ENCODE measurements around the gene ZNF423. TPM values are rescaled to one million over a fixed set of nuclear protein-coding genes. Genes with fewer than 3 reads are reported as not detected.

The ZNF423 gene
- total RNA-seq, 2 experiments from 2014 or later = not detected

DNA sequence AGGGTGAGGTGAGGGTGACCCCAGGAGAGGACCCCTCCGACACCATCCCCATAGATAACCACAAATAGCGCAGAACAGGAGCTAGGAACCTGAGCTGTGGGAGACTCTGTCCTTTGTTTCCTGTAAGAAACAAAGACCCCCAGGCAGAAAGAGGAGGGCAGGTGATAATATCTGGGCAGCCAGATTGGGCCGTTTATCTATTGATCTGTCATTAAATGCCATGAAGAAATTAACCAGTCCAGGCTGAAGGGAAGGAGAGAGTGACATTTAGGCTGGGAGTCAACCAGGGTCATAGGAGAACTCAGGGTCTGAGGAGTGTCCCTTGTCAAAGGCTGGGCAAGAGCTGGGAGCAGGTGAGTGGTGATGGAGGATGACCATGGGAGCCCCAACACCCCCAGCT, 324.5 kb downstream of the ZNF423 start:
- H3K27ac Mint-ChIP-seq = no peak overlapping the region
- no peaks in the 10 kb centered on the region for H3K36me3 Mint-ChIP-seq (ENCODE audit: low read depth)
- H3K4me1 Mint-ChIP-seq = peaks cover 3% of the 10 kb centered on the region
- no peak overlapping the region for H3K4me3 Mint-ChIP-seq
- H3K27me3 Mint-ChIP-seq = peaks cover 4% of the 10 kb centered on the region
- POLR2A ChIA-PET = no interaction called here
- CTCF ChIA-PET = no interaction called here
- DNase-seq = no peak
- no peaks in the 10 kb centered on the region for H3K9me3 Mint-ChIP-seq

DNA sequence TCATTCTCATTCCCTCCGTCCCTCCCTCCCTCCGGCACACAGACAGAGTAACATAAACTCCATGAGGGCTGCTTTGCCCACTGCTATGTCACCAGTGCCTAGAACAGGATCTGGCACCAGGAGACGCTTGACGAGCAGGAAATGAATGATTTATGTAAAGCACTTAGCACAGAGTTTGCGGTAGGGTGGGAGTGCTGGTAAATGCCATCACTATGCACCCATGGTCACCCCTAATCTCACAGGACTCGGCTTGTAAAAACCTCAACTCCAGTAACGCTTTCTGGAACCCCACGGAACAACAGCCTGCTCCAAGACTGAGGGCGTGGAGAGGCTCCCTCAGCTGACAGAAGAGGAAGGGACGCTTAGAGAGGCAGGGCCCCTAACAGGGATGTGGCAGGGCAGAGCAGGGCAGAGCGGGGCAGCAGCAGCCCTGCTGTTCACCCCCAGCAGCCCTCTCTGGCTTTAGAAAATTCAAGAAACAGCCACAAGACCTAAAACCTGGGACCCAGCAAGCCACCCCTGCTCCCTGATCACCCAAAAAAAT, 325.4 kb downstream of the ZNF423 start:
- ChIA-PET POLR2A (no interaction called here), CTCF (no interaction called here)
- no peak overlapping the region for H3K4me3 Mint-ChIP-seq
- DNase-seq = no peak
- no peaks in the 10 kb centered on the region for H3K36me3 Mint-ChIP-seq (ENCODE audit: low read depth)
- no peaks in the 10 kb centered on the region for H3K9me3 Mint-ChIP-seq
- peaks cover 4% of the 10 kb centered on the region for H3K27me3 Mint-ChIP-seq
- no peak overlapping the region for H3K27ac Mint-ChIP-seq
- peaks cover 3% of the 10 kb centered on the region for H3K4me1 Mint-ChIP-seq

DNA sequence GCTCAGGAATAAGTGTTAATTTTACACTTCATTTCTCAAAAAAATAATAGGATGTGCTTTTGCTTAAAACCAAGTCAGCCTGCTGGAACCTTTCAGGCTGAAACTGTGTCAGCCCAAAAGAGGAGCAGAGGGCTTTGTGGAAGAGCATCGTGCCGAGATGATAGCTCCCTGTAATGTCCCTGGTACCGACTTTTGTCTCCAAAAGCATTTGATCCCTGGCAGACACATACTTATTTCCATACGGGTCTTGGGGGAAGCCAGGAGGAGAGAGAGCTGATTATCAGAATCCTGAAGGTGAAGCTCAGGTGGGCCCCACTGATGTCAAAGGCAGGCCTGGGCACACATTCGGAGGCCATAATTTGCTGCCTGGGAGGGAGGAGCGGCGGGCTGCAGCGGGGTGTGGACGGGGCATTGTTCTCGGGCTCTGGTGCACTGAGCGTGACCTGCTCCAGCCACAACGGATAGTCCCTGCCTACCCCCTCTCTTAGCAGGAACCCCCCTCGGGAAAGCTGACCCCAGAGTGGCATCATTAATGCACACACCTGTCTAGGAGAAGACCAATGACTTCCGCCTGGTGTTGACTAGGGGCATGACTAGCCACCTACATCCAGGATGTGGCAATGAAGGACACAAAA, 326.4 kb downstream of the ZNF423 start:
- Mint-ChIP-seq H3K4me1 (peaks cover 3% of the 10 kb centered on the region), H3K27me3 (peaks cover 4% of the 10 kb centered on the region), H3K36me3 (ENCODE audit: low read depth) (no peaks in the 10 kb centered on the region), H3K9me3 (no peaks in the 10 kb centered on the region), H3K27ac (no peak overlapping the region), H3K4me3 (no peak overlapping the region)
- no peak for DNase-seq
- POLR2A ChIA-PET = no interaction called here
- CTCF ChIA-PET = no interaction called here

DNA sequence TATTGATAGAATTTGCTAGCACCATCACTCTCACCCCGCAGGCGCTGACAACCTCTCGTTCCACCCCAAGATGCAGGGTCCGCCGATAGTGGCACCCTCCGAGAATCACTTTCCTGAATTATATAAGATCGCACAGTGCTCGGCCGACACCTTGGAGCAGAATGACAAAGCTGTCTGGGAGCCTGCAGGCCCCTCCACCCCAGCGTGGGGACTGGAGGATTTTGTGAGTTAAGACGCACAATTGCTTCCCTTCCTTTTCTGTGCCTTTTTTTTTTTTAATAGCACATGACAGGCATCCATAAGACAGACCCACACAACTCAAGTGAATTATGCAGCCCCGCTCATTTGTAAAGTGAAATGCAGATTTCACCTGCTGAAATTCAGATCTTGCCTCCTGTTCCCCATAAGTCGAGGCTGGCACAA, 327.0 kb downstream of the ZNF423 start:
- Mint-ChIP-seq H3K4me3 (no peak overlapping the region), H3K27ac (no peak overlapping the region), H3K4me1 (peaks cover 3% of the 10 kb centered on the region), H3K9me3 (no peaks in the 10 kb centered on the region), H3K27me3 (peaks cover 4% of the 10 kb centered on the region), H3K36me3 (ENCODE audit: low read depth) (no peaks in the 10 kb centered on the region)
- POLR2A ChIA-PET = no interaction called here
- no peak for DNase-seq
- CTCF ChIA-PET = no interaction called here

DNA sequence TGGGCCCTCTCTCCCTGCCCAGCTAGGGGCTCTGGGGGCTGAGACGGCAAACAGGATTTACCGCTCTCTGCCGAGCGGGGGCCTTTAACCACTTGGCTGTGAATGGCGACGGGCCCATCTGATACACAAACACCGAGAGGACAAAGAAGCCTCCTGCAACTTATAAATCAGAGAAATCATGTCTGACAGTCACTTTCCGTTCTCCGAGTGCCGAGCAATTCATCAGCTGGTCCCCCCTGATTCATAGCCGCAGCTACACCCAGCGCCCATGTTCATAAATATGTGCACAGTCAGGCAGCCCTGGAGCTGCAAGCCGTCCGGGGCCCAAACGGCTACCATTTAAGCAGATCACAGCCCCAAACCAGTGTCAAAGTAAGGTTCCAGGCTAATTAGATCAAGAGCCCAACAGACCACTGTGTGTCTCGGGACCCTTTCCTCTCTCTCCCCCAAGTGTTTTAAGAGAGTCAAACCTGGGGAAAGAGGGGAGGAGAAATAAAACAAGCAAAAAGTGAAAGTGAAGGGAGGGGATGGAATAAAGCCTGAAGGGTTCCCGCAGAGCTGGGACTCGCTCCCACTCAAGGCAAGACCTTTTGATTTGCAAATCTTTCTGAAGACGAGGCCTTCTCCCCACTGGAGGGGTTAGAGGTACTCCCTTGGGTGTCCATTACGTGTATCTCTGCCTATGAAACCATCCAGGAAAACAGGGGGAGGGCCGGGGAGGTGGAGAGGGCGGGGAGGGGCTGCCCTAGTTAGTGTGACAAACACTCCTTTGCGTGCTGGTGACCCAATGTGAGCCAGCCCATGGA, 327.6 kb downstream of the ZNF423 start:
- DNase-seq = no peak
- ChIA-PET POLR2A (no interaction called here), CTCF (no interaction called here)
- no peaks in the 10 kb centered on the region for H3K9me3 Mint-ChIP-seq
- H3K27ac Mint-ChIP-seq = no peak overlapping the region
- H3K4me1 Mint-ChIP-seq = peaks cover 3% of the 10 kb centered on the region
- no peak overlapping the region for H3K4me3 Mint-ChIP-seq
- peaks cover 4% of the 10 kb centered on the region for H3K27me3 Mint-ChIP-seq
- H3K36me3 Mint-ChIP-seq (ENCODE audit: low read depth) = no peaks in the 10 kb centered on the region

DNA sequence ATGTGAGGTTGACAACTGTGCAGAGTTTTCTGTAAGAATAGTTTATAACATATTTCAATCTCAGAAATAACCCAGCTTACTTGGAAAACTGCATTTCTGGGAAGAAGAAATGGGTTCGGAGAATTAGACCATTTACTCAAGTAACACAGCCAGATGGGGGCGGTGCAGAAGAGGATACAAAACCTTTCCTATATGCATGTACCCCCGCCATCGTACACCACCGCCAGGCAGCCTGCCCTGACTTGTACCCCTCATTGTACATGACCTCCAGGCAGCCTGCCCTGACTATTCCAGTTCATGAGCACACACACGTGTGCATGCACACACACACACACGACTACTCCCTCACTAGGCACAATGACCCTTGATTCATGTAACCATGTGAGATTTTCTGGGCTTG, 328.3 kb downstream of the ZNF423 start:
- Mint-ChIP-seq H3K27ac (no peak overlapping the region), H3K4me1 (peaks cover 3% of the 10 kb centered on the region), H3K4me3 (no peak overlapping the region), H3K36me3 (ENCODE audit: low read depth) (no peaks in the 10 kb centered on the region), H3K9me3 (no peaks in the 10 kb centered on the region), H3K27me3 (peaks cover 4% of the 10 kb centered on the region)
- DNase-seq = no peak
- POLR2A ChIA-PET = no interaction called here
- CTCF ChIA-PET = no interaction called here

DNA sequence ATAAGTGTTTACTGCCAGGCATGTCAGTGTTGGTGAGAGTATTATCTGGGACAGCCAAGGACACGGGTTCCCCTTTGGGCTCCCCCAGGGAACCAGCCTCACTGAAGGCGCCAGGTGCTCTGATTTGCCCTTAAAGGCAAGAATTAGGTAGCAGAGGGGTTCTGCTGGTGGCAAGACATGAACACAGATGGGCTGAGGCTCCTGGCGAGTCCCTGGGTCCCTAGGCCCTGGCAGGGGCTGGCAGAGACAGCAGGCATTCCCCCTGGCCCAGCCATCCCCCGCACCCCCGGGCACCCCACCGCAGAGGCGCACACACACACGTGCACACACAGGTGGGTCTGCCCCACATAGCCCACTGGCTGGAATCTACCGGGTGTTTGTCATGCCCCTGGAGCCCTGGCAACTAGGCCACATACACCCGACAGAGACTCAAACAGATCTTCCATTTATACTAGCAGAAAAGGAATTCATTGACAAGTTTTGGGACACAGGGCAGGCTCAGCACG, 329.0 kb downstream of the ZNF423 start:
- DNase-seq = no peak
- peaks cover 4% of the 10 kb centered on the region for H3K27me3 Mint-ChIP-seq
- H3K9me3 Mint-ChIP-seq = no peaks in the 10 kb centered on the region
- no peak overlapping the region for H3K27ac Mint-ChIP-seq
- CTCF ChIA-PET = no interaction called here
- H3K4me1 Mint-ChIP-seq = peaks cover 3% of the 10 kb centered on the region
- POLR2A ChIA-PET = no interaction called here
- H3K4me3 Mint-ChIP-seq = no peak overlapping the region
- no peaks in the 10 kb centered on the region for H3K36me3 Mint-ChIP-seq (ENCODE audit: low read depth)

DNA sequence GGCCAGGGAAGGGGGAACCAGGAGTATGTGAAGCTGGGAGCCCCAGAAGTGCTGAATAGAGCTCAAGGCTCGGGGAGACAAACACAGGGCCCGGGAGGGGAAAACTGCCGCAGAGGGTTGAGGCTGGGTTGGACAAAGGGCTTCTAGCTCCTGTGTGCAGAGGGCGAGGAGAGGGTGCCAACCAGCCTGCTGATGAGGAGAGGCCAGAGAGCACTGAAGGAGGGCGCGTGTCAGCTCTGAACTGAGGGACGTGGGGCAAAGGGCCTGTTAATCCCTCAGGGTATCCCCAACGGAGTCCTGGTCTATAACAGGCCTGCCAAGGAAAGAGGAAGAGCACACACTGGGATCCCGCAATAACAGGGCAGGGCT, 331.0 kb downstream of the ZNF423 start:
- Mint-ChIP-seq H3K36me3 (ENCODE audit: low read depth) (no peaks in the 10 kb centered on the region), H3K4me3 (no peak overlapping the region), H3K27me3 (peaks cover 4% of the 10 kb centered on the region), H3K4me1 (peaks cover 3% of the 10 kb centered on the region), H3K9me3 (no peaks in the 10 kb centered on the region), H3K27ac (no peak overlapping the region)
- ChIA-PET POLR2A (no interaction called here), CTCF (interaction anchor here (1.3 kb wide), 1 partner anchor 352 kb away, joined by 5 read pairs; no protein-coding TSS in a partner anchor)
- DNase-seq = no peak

DNA sequence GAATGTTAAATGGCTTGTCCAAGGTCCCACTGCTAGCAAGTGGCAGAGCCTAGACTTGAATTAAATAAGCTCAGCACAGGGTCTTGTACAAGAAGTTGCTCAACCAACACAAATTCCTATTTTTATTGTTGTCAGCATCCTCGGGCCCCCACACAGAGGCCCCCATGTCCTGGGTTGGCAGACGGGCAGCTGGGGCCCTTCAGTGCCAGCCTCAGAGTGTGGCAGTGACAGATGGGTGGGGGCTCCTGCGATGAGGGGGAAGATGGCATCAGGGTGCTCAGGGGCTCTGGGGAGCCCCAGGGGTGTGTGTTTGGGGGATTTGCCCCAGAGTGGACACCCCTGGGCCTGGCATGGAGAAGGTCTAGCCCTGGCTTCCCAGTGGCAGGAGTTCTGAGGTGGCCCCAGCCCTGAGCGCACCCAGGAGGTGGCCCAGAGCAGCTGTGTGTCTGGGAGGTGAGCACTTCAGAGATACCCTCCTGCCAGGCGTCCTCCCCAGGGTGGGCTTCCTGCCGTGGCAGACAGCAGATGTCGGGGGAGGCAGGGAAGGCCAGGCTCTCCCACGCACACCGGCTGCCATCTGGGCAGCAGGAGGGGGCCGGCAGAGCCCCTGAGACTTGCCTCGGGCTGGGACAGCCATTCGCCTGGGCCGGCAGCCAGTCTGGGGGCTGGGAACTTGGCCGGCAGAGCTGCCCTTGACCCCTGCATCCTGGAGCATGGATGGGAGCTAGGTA, 331.5 kb downstream of the ZNF423 start:
- Mint-ChIP-seq H3K36me3 (ENCODE audit: low read depth) (no peaks in the 10 kb centered on the region), H3K27me3 (peaks cover 4% of the 10 kb centered on the region), H3K4me3 (no peak overlapping the region), H3K27ac (no peak overlapping the region), H3K9me3 (no peaks in the 10 kb centered on the region), H3K4me1 (peaks cover 3% of the 10 kb centered on the region)
- ChIA-PET POLR2A (no interaction called here), CTCF (interaction anchor here (1.3 kb wide), 1 partner anchor 352 kb away, joined by 5 read pairs; no protein-coding TSS in a partner anchor)
- no peak for DNase-seq

DNA sequence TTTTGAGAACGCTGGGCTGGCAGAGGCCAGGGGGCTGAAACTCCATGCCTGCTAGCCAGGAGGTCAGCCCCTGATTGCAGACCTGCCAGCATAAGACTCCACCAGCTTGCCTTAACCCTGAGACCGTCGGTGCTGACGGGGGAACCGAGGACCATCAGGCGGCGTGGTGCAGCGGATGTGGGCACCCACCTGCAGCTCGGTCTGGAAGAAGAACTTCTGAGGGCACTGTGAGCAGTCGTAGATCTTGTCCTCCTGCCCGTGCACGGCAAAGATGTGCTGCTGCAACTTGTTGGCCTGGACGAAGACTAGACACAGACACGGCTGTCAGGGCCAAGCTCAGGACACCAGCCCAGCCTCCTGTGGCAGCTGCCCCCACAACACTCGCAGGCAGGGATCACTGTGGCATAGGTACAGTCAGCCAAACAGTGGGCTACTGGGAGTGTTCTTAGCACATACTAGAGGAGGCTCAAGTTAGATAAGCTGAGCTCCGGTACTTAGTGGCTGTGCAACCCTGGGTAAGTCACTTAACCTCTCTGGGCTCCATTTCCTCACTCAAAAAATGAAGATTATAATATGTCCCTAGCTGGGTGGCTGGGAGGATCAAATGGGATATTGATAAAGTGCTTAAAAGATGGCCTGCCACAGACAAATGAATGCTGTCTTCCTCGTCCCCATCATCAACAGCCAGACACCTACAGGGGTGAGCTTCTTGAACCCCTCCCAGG, 332.3 kb downstream of the ZNF423 start:
- Mint-ChIP-seq H3K27me3 (peaks cover 4% of the 10 kb centered on the region), H3K27ac (no peak overlapping the region), H3K36me3 (ENCODE audit: low read depth) (no peaks in the 10 kb centered on the region), H3K9me3 (no peaks in the 10 kb centered on the region), H3K4me1 (peaks cover 3% of the 10 kb centered on the region), H3K4me3 (no peak overlapping the region)
- DNase-seq = no peak
- POLR2A ChIA-PET = no interaction called here
- CTCF ChIA-PET = interaction anchor here (1.3 kb wide), 1 partner anchor 353 kb away, joined by 5 read pairs; no protein-coding TSS in a partner anchor

DNA sequence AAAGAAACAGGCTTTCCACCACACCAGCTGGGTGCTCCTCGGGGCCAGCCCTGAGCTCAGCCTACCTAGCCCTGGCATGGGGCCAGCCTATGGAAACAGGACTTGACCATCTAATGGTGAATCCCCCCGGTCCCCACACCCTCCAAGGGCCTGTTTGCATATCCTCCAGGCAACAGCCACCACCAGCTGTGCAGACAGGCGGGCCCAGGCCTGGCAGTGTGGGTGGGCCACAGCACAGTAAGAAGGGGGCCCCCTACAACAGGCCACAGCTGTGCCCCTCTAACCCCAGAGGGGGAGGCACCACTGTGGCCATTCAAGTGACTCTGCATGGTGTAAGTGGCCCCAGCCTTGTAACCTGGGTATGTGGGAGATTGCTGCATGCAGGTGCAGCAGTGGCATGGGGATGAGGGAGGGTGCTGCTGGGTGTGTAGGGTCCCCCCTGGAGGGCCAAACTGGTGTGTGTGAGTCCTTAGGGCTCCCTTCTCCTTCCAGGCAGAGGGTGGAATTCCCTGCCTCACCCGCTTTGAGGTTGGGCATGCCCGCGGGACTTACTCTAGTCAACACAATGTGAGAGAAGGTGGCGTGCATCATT, 334.1 kb downstream of the ZNF423 start:
- no peak overlapping the region for H3K4me3 Mint-ChIP-seq
- no peaks in the 10 kb centered on the region for H3K36me3 Mint-ChIP-seq (ENCODE audit: low read depth)
- ChIA-PET POLR2A (no interaction called here), CTCF (no interaction called here)
- no peaks in the 10 kb centered on the region for H3K27me3 Mint-ChIP-seq
- no peak for DNase-seq
- no peaks in the 10 kb centered on the region for H3K9me3 Mint-ChIP-seq
- no peaks in the 10 kb centered on the region for H3K4me1 Mint-ChIP-seq
- no peak overlapping the region for H3K27ac Mint-ChIP-seq

DNA sequence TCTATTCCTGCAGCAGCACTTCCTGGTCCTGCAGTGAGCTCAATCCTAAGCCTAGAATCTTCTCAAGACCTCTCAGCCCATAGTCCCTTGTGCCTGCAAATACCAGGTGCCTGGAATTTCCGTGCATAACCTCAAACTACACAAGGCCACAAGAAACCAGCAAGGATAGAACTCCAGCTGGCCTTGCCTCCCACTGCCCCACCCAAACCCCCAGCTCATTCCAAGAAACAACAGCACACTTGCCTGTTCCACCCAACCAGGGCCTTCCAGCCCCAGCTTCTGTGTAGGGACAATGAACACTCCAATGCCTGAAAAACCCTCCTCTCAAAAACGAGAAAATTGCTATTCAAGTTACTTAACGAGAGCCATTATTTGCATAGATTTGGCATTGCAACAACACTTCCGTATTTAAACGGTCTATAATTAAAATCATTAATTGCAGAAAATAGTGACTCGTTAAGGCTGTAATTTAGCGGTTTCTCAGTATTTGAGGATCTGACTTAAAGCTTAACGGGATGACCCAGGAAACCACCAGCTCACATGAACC, 335.3 kb downstream of the ZNF423 start:
- ChIA-PET POLR2A (no interaction called here), CTCF (no interaction called here)
- Mint-ChIP-seq H3K27me3 (no peaks in the 10 kb centered on the region), H3K9me3 (no peaks in the 10 kb centered on the region), H3K4me1 (no peaks in the 10 kb centered on the region), H3K36me3 (ENCODE audit: low read depth) (no peaks in the 10 kb centered on the region), H3K4me3 (no peak overlapping the region), H3K27ac (no peak overlapping the region)
- no peak for DNase-seq

Measured in activated CD4-positive, alpha-beta memory T cell treated with anti-CD3 and anti-CD28 coated beads, Interleukin-2, amount 10 ng/mL, durations not matched to agents 7 days and 5 days (primary cell).